ENCODE results near the gene SAMD11. TPM values are rescaled to one million over a fixed set of nuclear protein-coding genes. Genes with fewer than 3 reads are reported as not detected.

Gene SAMD11
- total and polyA plus RNA-seq, 10 of the 15 experiments (the other 5 are each of a cell fraction or from before 2014, with no cell fraction given): 0.04 to 0.31 (median 0.19) TPM; not detected in 6

DNA sequence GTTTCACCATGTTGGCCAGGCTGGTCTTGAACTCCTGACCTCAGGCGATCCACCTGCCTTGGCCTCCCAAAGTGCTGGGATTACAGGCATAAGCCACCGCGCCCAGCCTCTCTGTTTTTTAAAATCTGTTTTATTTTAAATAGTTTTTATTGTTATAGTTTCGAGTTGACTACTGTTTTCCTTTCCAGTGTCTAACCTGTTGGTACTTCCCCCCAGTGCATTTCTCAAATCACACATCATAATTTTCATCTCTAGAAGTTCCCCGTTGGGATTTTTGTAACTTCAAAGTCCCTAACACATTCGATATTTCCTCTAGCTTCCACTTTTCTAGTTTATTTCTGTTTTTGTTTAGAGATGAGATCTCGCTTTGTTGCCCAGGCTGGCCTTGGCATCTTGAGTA, 68.6 kb downstream of the SAMD11 start (continued):
- TF ChIP-seq, protein P1, sequence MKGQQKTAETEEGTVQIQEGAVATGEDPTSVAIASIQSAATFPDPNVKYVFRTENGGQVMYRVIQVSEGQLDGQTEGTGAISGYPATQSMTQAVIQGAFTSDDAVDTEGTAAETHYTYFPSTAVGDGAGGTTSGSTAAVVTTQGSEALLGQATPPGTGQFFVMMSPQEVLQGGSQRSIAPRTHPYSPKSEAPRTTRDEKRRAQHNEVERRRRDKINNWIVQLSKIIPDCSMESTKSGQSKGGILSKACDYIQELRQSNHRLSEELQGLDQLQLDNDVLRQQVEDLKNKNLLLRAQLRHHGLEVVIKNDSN (IDR thresholded peaks at IDR 0.05; ENCODE audit: borderline replicate concordance, extremely low read length, insufficient read depth, low read depth, low read length): no peak
- TF ChIP-seq BMI1 (IDR thresholded peaks at IDR 0.05; ENCODE audit: borderline replicate concordance) (no peak), PAX5 (IDR thresholded peaks at IDR 0.05; ENCODE audit: borderline replicate concordance, low read depth, low read length) (no peak), LARP7 (IDR thresholded peaks at IDR 0.05) (no peak), BHLHE40 (IDR thresholded peaks at IDR 0.05; ENCODE audit: borderline replicate concordance in 1 of 2, low read depth in 2 of 2, low read length in 1 of 2) (no peak), ATF7 (IDR thresholded peaks at IDR 0.05; ENCODE audit: low read depth) (peak; percentile 53), YBX1 (IDR thresholded peaks at IDR 0.05) (no peak), KDM1A (IDR thresholded peaks at IDR 0.05; ENCODE audit: borderline replicate concordance) (no peak), ZNF24 (IDR thresholded peaks at IDR 0.05) (no peak), ZNF384 (IDR thresholded peaks at IDR 0.05; ENCODE audit: borderline replicate concordance, low read depth, low read length) (no peak), ZNF274 (IDR thresholded peaks at IDR 0.05; ENCODE audit: insufficient read depth, insufficient read length) (no peak), PML (IDR thresholded peaks at IDR 0.05; ENCODE audit: low read length) (no peak), MEF2A (IDR thresholded peaks at IDR 0.05; ENCODE audit: insufficient read depth, low read depth, low read length) (no peak), MEF2B (IDR thresholded peaks at IDR 0.05; ENCODE audit: partially characterized antibody, poor library complexity, severe bottlenecking) (peak; percentile 48), CHD1 (IDR thresholded peaks at IDR 0.05; ENCODE audit: low read depth, low read length) (no peak), JUNB (IDR thresholded peaks at IDR 0.05) (peak; percentile 71), PAX8 (IDR thresholded peaks at IDR 0.05) (no peak), CREM (IDR thresholded peaks at IDR 0.05; ENCODE audit: low read depth) (0 out of 2 replicates have a peak, but pooled peaks have one; percentile 14)
- TF ChIP-seq, protein P2, sequence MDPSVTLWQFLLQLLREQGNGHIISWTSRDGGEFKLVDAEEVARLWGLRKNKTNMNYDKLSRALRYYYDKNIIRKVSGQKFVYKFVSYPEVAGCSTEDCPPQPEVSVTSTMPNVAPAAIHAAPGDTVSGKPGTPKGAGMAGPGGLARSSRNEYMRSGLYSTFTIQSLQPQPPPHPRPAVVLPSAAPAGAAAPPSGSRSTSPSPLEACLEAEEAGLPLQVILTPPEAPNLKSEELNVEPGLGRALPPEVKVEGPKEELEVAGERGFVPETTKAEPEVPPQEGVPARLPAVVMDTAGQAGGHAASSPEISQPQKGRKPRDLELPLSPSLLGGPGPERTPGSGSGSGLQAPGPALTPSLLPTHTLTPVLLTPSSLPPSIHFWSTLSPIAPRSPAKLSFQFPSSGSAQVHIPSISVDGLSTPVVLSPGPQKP (IDR thresholded peaks at IDR 0.05; ENCODE audit: low read depth, low read length): no peak
- TF ChIP-seq, protein P3, sequence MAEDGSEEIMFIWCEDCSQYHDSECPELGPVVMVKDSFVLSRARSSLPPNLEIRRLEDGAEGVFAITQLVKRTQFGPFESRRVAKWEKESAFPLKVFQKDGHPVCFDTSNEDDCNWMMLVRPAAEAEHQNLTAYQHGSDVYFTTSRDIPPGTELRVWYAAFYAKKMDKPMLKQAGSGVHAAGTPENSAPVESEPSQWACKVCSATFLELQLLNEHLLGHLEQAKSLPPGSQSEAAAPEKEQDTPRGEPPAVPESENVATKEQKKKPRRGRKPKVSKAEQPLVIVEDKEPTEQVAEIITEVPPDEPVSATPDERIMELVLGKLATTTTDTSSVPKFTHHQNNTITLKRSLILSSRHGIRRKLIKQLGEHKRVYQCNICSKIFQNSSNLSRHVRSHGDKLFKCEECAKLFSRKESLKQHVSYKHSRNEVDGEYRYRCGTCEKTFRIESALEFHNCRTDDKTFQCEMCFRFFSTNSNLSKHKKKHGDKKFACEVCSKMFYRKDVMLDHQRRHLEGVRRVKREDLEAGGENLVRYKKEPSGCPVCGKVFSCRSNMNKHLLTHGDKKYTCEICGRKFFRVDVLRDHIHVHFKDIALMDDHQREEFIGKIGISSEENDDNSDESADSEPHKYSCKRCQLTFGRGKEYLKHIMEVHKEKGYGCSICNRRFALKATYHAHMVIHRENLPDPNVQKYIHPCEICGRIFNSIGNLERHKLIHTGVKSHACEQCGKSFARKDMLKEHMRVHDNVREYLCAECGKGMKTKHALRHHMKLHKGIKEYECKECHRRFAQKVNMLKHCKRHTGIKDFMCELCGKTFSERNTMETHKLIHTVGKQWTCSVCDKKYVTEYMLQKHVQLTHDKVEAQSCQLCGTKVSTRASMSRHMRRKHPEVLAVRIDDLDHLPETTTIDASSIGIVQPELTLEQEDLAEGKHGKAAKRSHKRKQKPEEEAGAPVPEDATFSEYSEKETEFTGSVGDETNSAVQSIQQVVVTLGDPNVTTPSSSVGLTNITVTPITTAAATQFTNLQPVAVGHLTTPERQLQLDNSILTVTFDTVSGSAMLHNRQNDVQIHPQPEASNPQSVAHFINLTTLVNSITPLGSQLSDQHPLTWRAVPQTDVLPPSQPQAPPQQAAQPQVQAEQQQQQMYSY (CRISPR knock-in tag; IDR thresholded peaks at IDR 0.05): no peak
- TF ChIP-seq, protein P4, sequence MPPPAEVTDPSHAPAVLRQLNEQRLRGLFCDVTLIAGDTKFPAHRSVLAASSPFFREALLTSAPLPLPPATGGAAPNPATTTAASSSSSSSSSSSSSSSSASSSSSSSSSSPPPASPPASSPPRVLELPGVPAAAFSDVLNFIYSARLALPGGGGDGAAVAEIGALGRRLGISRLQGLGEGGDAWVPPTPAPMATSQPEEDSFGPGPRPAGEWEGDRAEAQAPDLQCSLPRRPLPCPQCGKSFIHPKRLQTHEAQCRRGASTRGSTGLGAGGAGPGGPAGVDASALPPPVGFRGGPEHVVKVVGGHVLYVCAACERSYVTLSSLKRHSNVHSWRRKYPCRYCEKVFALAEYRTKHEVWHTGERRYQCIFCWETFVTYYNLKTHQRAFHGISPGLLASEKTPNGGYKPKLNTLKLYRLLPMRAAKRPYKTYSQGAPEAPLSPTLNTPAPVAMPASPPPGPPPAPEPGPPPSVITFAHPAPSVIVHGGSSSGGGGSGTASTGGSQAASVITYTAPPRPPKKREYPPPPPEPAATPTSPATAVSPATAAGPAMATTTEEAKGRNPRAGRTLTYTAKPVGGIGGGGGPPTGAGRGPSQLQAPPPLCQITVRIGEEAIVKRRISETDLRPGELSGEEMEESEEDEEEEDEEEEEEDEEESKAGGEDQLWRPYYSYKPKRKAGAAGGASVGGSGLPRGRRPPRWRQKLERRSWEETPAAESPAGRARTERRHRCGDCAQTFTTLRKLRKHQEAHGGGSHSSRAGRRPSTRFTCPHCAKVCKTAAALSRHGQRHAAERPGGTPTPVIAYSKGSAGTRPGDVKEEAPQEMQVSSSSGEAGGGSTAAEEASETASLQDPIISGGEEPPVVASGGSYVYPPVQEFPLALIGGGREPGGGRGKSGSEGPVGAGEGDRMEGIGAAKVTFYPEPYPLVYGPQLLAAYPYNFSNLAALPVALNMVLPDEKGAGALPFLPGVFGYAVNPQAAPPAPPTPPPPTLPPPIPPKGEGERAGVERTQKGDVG (CRISPR knock-in tag; IDR thresholded peaks at IDR 0.05): no peak
